ENCODE data around the gene CMTM8.

CMTM8 gene

GRCh38 chr3:32401126-32401525 is 162.6 kb downstream of the CMTM8 start:
- ATAC-seq = peak; percentile 54
- TF ChIP-seq ISL1 (CRISPR knock-in tag; IDR thresholded peaks at IDR 0.05) = no peak
- TF ChIP-seq ARNTL (CRISPR knock-in tag; IDR thresholded peaks at IDR 0.05; ENCODE audit: borderline replicate concordance, low read depth) = no peak
- TF ChIP-seq ZFP3 (CRISPR knock-in tag; IDR thresholded peaks at IDR 0.05) = no peak
- TF ChIP-seq ZC3H10 (CRISPR knock-in tag; IDR thresholded peaks at IDR 0.05) = no peak
- no peak for TF ChIP-seq TOX (CRISPR knock-in tag; IDR thresholded peaks at IDR 0.05; ENCODE audit: borderline replicate concordance)

GRCh38 chr3:32401556-32402081 is 163.1 kb downstream of the CMTM8 start:
- TF ChIP-seq TOX (CRISPR knock-in tag; IDR thresholded peaks at IDR 0.05; ENCODE audit: borderline replicate concordance) (no peak), ZNF8 (CRISPR knock-in tag; IDR thresholded peaks at IDR 0.05) (peak; percentile 48; the same call in 1 of the 2 replicates), ZC3H10 (CRISPR knock-in tag; IDR thresholded peaks at IDR 0.05) (no peak), TSHZ2 (CRISPR knock-in tag; IDR thresholded peaks at IDR 0.05) (peak; percentile 76), OSR1 (CRISPR knock-in tag; IDR thresholded peaks at IDR 0.05) (0 out of 2 replicates have a peak, but pooled peaks have one; percentile 47), PPARA (CRISPR knock-in tag; IDR thresholded peaks at IDR 0.05; ENCODE audit: borderline replicate concordance) (no peak), SNAI2 (CRISPR knock-in tag; IDR thresholded peaks at IDR 0.05) (peak; percentile 42; the same call in 1 of the 2 replicates), TCF4 (CRISPR knock-in tag; IDR thresholded peaks at IDR 0.05; ENCODE audit: borderline replicate concordance) (peak; percentile 60), ZFP3 (CRISPR knock-in tag; IDR thresholded peaks at IDR 0.05) (peak; percentile 78), CSDC2 (CRISPR knock-in tag; IDR thresholded peaks at IDR 0.05) (peak; percentile 83; the same call in 1 of the 2 replicates), ESRRG (CRISPR knock-in tag; IDR thresholded peaks at IDR 0.05) (no peak), ZNF70 (CRISPR knock-in tag; IDR thresholded peaks at IDR 0.05) (peak; percentile 35; the same call in 1 of the 2 replicates), POU6F1 (CRISPR knock-in tag; IDR thresholded peaks at IDR 0.05; ENCODE audit: borderline replicate concordance, low read depth) (0 out of 2 replicates have a peak, but pooled peaks have one; percentile 62), ARNTL (CRISPR knock-in tag; IDR thresholded peaks at IDR 0.05; ENCODE audit: borderline replicate concordance, low read depth) (peak; percentile 4; the same call in 1 of the 2 replicates), ZNF565 (CRISPR knock-in tag; conservative IDR thresholded peaks at IDR 0.05; ENCODE audit: low read depth) (0 out of 2 replicates have a peak, but pooled peaks have one; percentile 9)
- TF ChIP-seq, protein P1, sequence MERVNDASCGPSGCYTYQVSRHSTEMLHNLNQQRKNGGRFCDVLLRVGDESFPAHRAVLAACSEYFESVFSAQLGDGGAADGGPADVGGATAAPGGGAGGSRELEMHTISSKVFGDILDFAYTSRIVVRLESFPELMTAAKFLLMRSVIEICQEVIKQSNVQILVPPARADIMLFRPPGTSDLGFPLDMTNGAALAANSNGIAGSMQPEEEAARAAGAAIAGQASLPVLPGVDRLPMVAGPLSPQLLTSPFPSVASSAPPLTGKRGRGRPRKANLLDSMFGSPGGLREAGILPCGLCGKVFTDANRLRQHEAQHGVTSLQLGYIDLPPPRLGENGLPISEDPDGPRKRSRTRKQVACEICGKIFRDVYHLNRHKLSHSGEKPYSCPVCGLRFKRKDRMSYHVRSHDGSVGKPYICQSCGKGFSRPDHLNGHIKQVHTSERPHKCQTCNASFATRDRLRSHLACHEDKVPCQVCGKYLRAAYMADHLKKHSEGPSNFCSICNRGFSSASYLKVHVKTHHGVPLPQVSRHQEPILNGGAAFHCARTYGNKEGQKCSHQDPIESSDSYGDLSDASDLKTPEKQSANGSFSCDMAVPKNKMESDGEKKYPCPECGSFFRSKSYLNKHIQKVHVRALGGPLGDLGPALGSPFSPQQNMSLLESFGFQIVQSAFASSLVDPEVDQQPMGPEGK (CRISPR knock-in tag; IDR thresholded peaks at IDR 0.05; ENCODE audit: borderline replicate concordance) = peak; percentile 66; the same call in 1 of the 2 replicates
- peak; percentile 92 for ATAC-seq

DNA sequence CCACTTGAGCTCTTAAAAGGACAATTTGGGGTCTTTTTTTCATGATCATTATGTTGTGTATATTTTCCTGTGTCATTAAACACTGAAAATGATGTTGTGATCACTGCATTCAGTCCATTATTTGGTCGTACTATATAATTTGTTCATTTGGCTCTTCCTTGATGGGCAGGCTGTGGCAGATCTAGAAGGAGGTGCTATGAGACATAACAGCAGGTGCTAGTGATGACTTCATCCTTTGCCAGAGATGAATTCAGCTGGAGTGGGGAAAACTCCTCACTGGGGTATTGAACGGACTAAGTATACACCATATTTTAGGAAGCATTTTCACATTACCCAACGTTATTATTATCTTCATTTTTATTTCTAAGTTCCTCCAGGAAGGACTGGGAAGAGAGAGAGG is 165.2 kb downstream of the CMTM8 start:
- no peak for ATAC-seq
- TF ChIP-seq ISL1 (CRISPR knock-in tag; IDR thresholded peaks at IDR 0.05) (no peak), TOX (CRISPR knock-in tag; IDR thresholded peaks at IDR 0.05; ENCODE audit: borderline replicate concordance) (no peak), CSDC2 (CRISPR knock-in tag; IDR thresholded peaks at IDR 0.05) (no peak), POU6F1 (CRISPR knock-in tag; IDR thresholded peaks at IDR 0.05; ENCODE audit: borderline replicate concordance, low read depth) (no peak), BACH2 (CRISPR knock-in tag; IDR thresholded peaks at IDR 0.05; ENCODE audit: borderline replicate concordance) (no peak), GLIS3 (CRISPR knock-in tag; IDR thresholded peaks at IDR 0.05) (no peak), ZNF565 (CRISPR knock-in tag; conservative IDR thresholded peaks at IDR 0.05; ENCODE audit: low read depth) (no peak), ESRRG (CRISPR knock-in tag; IDR thresholded peaks at IDR 0.05) (no peak)
- TF ChIP-seq, protein P1 (CRISPR knock-in tag; IDR thresholded peaks at IDR 0.05; ENCODE audit: borderline replicate concordance) = no peak

Data from SK-N-SH treated with all-trans-retinoic acid at 6 μM for 48 hours (cell line).